NB4 (cell line): ENCODE measurements around the gene PMAIP1.

ENCODE experiments used
- DNase-seq: peaks from one replicate; pipeline ENCODE4 v3.0.0; 2010; ENCODE audit warnings: low read depth
- H3K4me3 ChIP-seq: one replicate; pipeline ENCODE4 v1.5.1; 2011; ENCODE audit warnings: mild to moderate bottlenecking, low read depth, low read length, moderate library complexity
- CTCF ChIP-seq: IDR thresholded peaks from one replicate; pipeline ENCODE4 v1.5.1; 2012; ENCODE audit warnings: low read depth, low read length
- MAX ChIP-seq: IDR thresholded peaks from 2 replicates; pipeline ENCODE4 v1.6.1; 2011; ENCODE audit warnings: low read depth, low read length
- MYC ChIP-seq: IDR thresholded peaks from 2 replicates; pipeline ENCODE4 v1.6.1; 2011; ENCODE audit warnings: low read depth, low read length
- POLR2A ChIP-seq: IDR thresholded peaks from 2 replicates; pipeline ENCODE4 v1.6.1; 2011; ENCODE audit warnings: mild to moderate bottlenecking; ENCODE audit not compliant: insufficient read length; ENCODE audit errors: extremely low read depth

The PMAIP1 gene

GRCh38 chr18:59927246-59927825 is 27.5 kb downstream of the PMAIP1 start:
- TF ChIP-seq MAX, result no peak
- no peak for TF ChIP-seq MYC
- no peak for TF ChIP-seq POLR2A
- TF ChIP-seq CTCF, result no peak
- no peak overlapping the region for H3K4me3 ChIP-seq
- DNase-seq, result no peak

GRCh38 chr18:59928201-59928600 is 28.4 kb downstream of the PMAIP1 start:
- TF ChIP-seq MYC, result no peak
- TF ChIP-seq POLR2A, result no peak
- no peak for TF ChIP-seq CTCF
- TF ChIP-seq MAX, result no peak

GRCh38 chr18:59929621-59930295 is 30.0 kb downstream of the PMAIP1 start:
- DNase-seq, result peak; percentile 48

More at GRCh38 chr18:59928201-59928600, 28.4 kb downstream of the PMAIP1 start:
- H3K4me3 ChIP-seq, result no peak overlapping the region
- no peak for DNase-seq

GRCh38 chr18:59932401-59932800 is 32.6 kb downstream of the PMAIP1 start:
- H3K4me3 ChIP-seq, result no peak overlapping the region
- DNase-seq, result no peak
- TF ChIP-seq MAX (no peak), POLR2A (no peak), MYC (no peak), CTCF (no peak)

More at GRCh38 chr18:59929621-59930295, 30.0 kb downstream of the PMAIP1 start:
- no peak overlapping the region for H3K4me3 ChIP-seq
- no peak for TF ChIP-seq POLR2A
- no peak for TF ChIP-seq MAX

- no peak for TF ChIP-seq CTCF
- no peak for TF ChIP-seq MYC
- no peak for TF ChIP-seq POLR2A
- TF ChIP-seq MAX, result no peak
- DNase-seq, result no peak
- H3K4me3 ChIP-seq, result no peak overlapping the region
These were observed 38.9 kb downstream of the PMAIP1 start for GRCh38 chr18:59938676-59939075.

- no peak for DNase-seq
- no peak overlapping the region for H3K4me3 ChIP-seq
- TF ChIP-seq CTCF (no peak), MYC (no peak), POLR2A (no peak), MAX (no peak)
These were observed 39.3 kb downstream of the PMAIP1 start for GRCh38 chr18:59939127-59939526.
